Tibial artery (tissue), 4 donors: ENCODE measurements around the gene HECTD4.
A peak's percentile ranks its signal among the peaks of the same experiment; 100 is the strongest.

ENCODE experiments used
- DNase-seq, 2 donors: peaks; one replicate each; pipeline ENCODE4 v3.0.0-alpha.2; 2019
- H3K27ac ChIP-seq, 2 donors: fragments of 200-600 bp; sonication (generic) in 1 of 2; 1 replicate in 1 of 2; 2 replicates in 1 of 2; pipeline ENCODE4 v1.5.1; 2018 to 2019; ENCODE audit warnings: mild to moderate bottlenecking in 1 of 2
- H3K27me3 ChIP-seq, 2 donors: fragments of 200-600 bp; sonication (generic) in 1 of 2; one replicate each; pipeline versions ENCODE4 v1.5.1 to v1.6.0; 2016 to 2019
- H3K36me3 ChIP-seq, 3 donors: fragments of 200-600 bp; sonication (generic) in 2 of 3; one replicate each; pipeline ENCODE4 v1.5.1; 2016 to 2019; ENCODE audit warnings: mild to moderate bottlenecking in 2 of 3
- H3K4me1 ChIP-seq, 4 donors: fragments of 200-600 bp; sonication (generic) in 2 of 4; 1 replicate in 3 of 4; 2 replicates in 1 of 4; pipeline ENCODE4 v1.5.1; 2016 to 2019
- H3K4me3 ChIP-seq, 2 donors: fragments of 200-600 bp; sonication (generic) in 1 of 2; 1 replicate in 1 of 2; 2 replicates in 1 of 2; pipeline ENCODE4 v1.5.1; 2018 to 2019; ENCODE audit warnings: mild to moderate bottlenecking in 2 of 2
- H3K9me3 ChIP-seq, 3 donors: fragments of 200-600 bp; sonication (generic) in 1 of 3; one replicate each; pipeline ENCODE4 v1.5.1; 2016 to 2019
- intact Hi-C: fragments of 100-400 bp; cut with DNase I; formaldehyde crosslinking; loops from one replicate; pipeline ENCODE4 v1.15.0; 2023; ENCODE audit warnings: low total_unique reads
- TF ChIP-seq, protein P1 (sequence below), 2 experiments: fragments of 200-600 bp in 1 of 2; fragments of 450-650 bp in 1 of 2; IDR thresholded peaks; one replicate each; pipeline ENCODE4 v1.5.1; 2017 to 2019; ENCODE audit warnings: antibody characterized with exemption in 2 of 2, mild to moderate bottlenecking in 1 of 2, moderate library complexity in 1 of 2

The HECTD4 gene, protein sequence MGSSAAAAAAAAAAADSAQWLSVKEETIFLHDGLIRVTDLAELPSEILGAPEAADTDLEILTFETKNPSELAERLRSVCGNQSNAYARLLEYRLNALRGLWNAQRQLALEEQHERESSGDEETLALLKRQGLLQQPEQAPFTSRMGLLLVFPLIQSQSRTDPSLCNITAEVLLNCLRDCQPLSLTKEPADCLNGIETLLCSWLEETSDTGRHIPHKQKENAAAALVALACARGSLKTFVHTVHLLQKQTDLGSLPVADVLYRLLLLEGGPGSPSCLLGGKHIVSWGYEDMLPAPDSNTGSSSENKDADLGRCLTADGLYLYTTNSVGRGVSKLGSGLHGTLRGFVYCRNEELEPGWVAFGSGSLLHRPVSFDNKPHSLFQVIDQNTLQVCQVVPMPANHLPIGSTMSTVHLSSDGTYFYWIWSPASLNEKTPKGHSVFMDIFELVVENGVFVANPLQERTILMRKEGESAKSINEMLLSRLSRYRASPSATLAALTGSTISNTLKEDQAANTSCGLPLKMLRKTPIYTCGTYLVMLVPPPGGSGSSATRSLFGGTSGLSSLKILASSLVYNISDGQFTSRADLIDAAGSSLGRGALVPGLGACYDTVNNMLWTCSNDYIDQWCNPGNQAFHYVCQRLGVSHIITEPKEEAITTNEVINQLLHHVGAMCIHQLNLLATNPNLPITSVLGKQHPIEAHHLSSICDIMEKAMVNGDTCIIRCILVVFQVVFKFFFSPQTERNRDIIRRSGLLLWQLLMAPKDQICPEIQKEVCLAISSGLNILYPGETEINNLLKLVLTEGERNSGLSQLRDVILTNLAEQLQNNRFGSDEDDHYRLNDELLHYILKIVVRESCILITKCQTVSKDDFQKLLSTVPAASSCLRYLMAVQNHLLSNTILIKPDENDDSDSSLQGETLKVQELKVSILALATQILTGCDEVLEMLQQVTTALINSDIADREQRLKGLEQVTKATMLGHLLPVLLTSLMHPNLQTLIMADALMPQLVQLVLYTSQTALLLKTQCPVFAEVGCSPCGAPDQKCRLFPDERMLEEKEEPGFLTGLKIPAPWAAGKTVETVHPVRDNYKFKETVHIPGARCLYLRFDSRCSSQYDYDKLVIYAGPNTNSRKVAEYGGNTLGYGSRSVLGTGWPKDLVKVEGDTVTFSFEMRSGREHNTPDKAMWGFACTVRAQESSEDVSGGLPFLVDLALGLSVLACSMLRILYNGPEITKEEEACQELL (N-terminal part only)

DNA sequence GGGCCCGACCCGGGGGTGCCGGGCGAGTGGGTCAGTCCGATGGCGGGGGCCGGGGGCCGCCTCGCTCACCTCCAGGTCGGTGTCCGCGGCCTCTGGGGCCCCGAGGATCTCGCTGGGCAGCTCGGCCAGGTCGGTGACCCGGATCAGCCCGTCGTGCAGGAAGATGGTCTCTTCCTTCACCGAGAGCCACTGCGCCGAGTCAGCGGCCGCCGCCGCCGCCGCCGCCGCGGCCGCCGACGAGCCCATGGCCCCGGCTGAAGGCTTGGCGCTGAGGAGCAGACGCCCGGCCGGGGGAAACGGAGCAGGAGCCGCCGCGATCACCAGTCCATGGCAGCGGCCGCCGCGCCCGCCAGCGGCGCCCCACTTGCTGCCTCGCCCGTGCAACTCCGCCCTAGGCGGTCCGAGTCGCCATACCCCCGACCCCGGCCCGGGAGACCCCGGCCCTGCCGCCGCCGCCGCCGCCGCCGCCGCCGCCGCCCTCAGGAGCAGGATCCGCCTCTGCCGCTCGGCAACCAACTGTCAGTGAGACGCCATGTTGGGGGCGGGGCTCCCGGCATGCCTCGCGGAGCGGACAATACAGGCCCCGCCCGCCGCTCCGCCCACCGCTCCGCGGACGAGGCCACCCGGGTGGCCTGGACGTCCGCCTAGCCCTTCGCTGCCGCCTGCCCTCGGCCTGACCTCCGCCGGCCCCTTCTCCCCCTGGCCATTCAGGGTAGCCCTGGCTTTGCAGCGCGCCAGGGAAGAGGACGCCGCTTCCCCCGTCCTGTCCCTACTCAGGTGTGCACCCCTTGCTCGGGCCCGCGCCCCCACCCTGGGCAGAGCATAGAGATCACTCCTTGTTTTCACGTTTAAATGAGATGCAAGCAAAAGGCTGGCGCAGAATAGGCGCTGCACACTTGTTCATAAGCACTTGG lies at the start of gene HECTD4:
Gene HECTD4, minus strand, starts transcription at position 549 of the 914 bp plus-strand sequence. Its CDS starts 303 bp downstream, at position 246.
- Histone ChIP-seq H3K27me3 (no peaks in the 10 kb centered on the region), H3K27ac (peak within 1 kb of the TSS; percentile 73 to 88), H3K4me3 (peak within 1 kb of the TSS; percentile 91 to 100), H3K36me3 (no peaks in the 10 kb centered on the region), H3K4me1 (peaks cover 0 to 25% (median 11%) of the 10 kb centered on the region in 4 donors), H3K9me3 (no peaks in the 10 kb centered on the region)
- TF ChIP-seq, protein P1, sequence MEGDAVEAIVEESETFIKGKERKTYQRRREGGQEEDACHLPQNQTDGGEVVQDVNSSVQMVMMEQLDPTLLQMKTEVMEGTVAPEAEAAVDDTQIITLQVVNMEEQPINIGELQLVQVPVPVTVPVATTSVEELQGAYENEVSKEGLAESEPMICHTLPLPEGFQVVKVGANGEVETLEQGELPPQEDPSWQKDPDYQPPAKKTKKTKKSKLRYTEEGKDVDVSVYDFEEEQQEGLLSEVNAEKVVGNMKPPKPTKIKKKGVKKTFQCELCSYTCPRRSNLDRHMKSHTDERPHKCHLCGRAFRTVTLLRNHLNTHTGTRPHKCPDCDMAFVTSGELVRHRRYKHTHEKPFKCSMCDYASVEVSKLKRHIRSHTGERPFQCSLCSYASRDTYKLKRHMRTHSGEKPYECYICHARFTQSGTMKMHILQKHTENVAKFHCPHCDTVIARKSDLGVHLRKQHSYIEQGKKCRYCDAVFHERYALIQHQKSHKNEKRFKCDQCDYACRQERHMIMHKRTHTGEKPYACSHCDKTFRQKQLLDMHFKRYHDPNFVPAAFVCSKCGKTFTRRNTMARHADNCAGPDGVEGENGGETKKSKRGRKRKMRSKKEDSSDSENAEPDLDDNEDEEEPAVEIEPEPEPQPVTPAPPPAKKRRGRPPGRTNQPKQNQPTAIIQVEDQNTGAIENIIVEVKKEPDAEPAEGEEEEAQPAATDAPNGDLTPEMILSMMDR (IDR thresholded peaks at IDR 0.05), result no peak
- intact Hi-C loops, result loop anchor here (10.0 kb wide), 2 partner anchors 127 to 187 kb away; no protein-coding TSS in a partner anchor
- peak; percentile 96 to 97 for DNase-seq

DNA sequence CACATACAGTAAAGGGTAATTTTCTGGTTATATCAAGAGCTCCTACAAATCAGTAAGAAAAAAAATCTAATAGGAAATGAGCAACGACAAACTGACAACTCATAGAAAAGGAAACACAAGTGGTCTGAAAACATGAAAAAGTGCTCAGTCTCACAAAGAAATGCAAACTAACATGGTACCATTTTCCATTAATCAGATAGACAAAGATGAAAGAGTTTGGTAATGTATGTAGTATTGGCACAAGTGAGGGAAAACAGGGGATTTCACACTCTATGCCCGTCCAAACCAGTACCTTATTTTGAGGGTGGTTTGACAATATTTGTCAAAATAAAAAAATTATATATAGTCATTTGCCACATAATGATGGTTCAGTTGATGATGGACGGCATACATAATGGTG lies 49.7 kb upstream of the HECTD4 start:
- Histone ChIP-seq H3K27me3 (no peaks in the 10 kb centered on the region), H3K4me3 (no peak overlapping the region), H3K36me3 (peaks cover 0 to 3% (median 0%) of the 10 kb centered on the region in 3 donors), H3K27ac (no peak overlapping the region), H3K4me1 (peaks cover 0 to 5% (median 0%) of the 10 kb centered on the region in 4 donors), H3K9me3 (no peaks in the 10 kb centered on the region)
- TF ChIP-seq, protein P1 (IDR thresholded peaks at IDR 0.05), result no peak
- intact Hi-C loops, result no loop called here
- DNase-seq, result no peak

DNA sequence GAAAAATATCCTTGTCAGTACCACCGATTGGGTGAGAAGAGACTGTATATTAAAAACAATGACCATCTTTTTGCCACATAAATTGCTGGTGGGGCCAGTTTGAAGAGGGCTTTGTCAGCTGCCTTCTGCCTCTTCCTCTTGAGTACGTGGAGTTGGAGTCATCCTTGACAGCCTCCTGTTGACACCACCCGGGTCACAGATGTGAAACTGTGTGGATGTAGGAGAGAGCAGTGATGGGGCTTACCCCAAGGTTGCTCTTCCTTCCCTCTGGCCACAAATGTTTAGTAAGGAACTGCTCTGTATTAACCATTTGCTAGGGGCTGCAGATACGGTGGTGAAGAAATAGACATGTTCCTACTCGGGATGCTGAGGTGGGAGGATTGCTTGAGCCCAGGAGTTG lies 48.7 kb upstream of the HECTD4 start:
- no peak overlapping the region for H3K4me3 ChIP-seq
- H3K9me3 ChIP-seq, result no peaks in the 10 kb centered on the region
- intact Hi-C loops, result no loop called here
- no peak overlapping the region for H3K27ac ChIP-seq
- H3K36me3 ChIP-seq, result peaks cover 0 to 3% (median 0%) of the 10 kb centered on the region in 3 donors
- H3K27me3 ChIP-seq, result no peaks in the 10 kb centered on the region
- peak in 1 of 2 donors; percentile 13 for DNase-seq
- TF ChIP-seq, protein P1 (IDR thresholded peaks at IDR 0.05), result no peak
- H3K4me1 ChIP-seq, result no peaks in the 10 kb centered on the region

DNA sequence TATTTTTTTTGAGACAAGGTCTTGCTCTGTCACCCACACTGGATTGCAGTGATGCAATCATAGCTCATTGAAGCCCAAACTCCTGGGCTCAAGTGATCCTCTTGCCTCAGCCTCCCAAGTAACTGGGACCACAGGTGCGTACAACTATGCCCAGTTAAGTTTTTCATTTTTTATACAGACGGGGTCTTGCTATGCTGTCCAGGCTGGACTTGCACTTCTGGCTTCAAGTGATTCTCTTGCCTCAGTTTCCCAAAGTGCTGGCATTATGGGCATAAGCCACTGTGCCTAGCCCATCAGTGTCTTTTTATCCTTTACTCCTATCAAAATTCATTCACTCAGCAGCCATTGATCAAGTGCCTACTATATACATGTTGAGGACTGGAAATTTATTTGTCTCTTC lies 45.5 kb upstream of the HECTD4 start:
- peaks cover 0 to 3% (median 0%) of the 10 kb centered on the region in 3 donors for H3K36me3 ChIP-seq
- H3K27ac ChIP-seq, result no peak overlapping the region
- TF ChIP-seq, protein P1 (IDR thresholded peaks at IDR 0.05), result no peak
- H3K9me3 ChIP-seq, result no peaks in the 10 kb centered on the region
- H3K4me3 ChIP-seq, result no peak overlapping the region
- H3K4me1 ChIP-seq, result peaks cover 0 to 16% (median 8%) of the 10 kb centered on the region in 4 donors
- no peaks in the 10 kb centered on the region for H3K27me3 ChIP-seq
- intact Hi-C loops, result no loop called here
- no peak for DNase-seq
